Astrocyte of the hippocampus (primary cell): ENCODE data around the gene KDM4B.

Source experiments
- DNase-seq: peaks from one replicate; pipeline ENCODE4 v3.0.0; 2011; ENCODE audit warnings: low read depth, low spot score

The KDM4B gene

DNA sequence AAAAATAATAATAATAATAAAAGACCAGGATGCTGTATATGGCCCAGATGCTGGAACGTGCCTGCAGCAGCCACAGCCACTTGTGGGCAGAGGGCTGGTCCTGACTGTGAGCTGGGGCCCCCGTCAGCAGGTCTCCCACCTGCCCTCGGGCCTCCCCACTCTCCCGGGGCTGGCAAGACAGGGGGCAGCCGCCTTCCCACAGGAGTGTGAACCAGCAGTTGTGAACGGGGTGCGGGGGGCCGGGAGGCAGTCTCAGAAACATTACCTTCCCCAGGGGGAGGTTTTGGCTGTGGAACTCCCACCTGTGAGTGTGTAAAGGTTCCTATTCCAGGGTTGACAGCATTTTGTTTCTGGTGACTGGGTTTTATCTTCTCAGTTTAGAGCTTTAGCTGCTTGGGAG lies 151.4 kb downstream of the KDM4B start:
- DNase-seq, result no peak

DNA sequence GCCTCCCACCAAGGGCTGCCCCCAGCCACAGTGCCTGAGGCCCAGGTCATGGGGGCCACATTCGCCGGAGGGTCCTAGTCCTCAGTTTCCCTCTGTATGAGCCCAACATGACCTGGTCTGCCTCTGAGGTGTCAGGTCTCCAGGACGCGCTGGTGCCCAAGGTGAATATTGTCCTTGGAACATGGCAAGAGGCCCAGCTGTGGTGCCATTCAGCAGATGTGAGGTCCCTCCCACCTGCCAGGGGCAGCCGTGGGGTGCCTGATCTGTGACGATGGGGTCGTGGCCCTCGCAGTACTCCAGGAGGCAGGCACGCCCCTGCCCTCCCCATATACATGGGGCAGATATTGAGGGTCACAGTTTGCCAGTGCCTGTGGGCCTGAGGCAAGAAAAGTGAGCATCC lies 151.9 kb downstream of the KDM4B start:
- no peak for DNase-seq

- no peak for DNase-seq
These were observed 152.6 kb downstream of the KDM4B start for GRCh38 chr19:5121266-5122120.

DNA sequence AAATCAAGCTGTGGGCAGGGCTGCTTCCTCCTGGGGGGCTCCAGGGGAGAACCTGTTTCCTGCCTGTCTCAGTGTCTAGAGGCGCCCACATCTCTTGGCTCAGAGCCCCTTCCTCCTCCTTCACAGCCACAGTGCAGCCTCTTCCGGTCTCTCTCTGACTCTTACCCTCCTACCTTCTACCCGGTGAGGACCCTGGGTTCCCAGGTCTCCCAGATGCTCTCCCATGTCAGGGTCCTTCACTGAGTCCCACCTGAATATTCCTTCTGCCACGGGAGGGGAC lies 153.1 kb downstream of the KDM4B start:
- DNase-seq, result no peak

DNA sequence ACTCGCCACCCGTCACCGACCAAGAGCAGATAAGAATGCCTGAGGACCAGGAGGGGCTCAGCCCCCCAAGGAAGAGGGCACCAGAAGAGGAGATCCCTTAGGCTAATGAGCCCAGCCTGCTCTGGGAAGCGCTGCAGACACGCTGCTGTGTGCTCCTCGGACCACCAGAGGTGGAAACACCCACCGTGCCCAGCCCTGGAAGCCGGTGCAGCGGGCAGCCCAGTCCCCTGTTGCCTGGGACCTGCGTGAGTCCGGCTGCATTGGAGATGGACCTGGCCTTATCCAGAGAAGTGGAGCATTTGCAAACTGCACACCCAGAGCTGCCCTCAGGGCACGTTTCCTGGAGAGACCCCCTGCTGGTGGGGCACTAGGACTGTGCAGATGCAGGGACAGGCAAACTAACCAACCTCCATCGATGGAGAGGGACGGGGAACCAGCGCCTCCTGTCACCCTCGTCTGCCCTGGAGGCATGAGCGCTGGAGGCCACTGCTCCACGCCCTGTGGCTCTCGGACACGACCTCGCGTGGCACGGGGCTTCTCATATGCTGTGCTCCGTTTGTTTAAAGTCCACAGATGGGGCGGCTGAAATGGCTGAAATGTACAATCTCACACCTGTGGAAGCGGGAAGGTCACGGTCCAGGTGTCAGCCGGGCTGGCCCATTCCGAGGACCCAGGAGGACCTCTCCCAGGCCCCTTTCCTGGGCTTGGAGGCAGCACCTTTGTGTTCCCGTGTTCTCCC lies 153.9 kb downstream of the KDM4B start:
- DNase-seq, result no peak

DNA sequence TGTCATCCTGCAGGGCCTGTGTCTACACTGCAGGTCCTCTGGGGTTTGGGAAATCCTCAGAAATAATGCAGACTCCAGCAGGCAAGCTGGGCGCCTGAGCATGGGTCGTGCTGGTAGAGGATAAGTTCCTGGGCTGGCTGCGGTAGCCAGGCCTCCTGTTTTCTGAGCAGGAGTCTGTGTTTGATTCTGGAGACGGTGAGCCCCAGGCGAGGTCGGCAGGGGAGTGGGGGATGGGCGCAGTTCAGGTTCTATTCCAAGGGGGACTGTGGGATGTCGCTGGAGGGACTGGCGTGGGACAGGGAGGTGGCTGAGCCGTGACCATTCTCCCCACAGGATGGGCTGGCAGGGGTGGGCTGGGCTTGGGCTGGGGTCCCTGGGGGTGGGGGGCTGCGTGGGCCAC lies 154.7 kb downstream of the KDM4B start:
- DNase-seq, result no peak

DNA sequence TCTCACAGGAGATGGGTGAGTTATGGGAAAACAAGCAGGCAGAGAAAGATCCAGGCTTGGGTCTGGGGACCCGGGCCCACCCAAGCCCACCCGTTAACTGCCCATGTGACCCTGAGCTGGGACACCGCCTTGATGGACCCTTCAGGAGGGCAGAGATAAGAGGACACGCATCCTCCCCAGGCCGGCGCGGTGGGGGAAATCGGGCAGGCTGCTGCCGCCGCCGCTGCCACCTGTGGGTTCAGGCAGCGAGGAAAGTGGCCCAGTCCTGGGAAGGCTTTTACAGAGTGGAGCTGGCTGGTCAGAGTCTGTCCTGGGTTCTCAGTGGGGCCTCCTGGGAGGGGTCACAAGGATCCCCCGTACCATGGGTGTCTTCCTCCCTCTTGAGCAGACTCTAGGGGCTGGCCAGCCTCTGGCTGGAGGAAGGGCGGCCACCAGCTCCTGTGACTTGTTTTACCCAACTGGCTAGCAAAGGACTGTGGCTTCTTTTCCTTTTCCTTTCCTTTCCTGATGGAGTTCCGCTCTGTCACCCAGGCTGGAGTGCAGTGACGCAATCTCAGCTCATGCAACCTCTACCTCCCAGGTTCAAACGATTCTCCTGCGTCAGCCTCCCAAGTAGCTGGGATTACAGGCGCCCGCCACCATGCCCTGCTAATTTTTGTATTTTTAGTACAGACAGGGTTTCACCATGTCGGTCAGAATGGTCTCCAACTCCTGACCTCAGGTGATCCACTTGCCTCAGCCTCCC lies 155.4 kb downstream of the KDM4B start:
- no peak for DNase-seq

GRCh38 chr19:5125376-5125775 lies 156.5 kb downstream of the KDM4B start:
- DNase-seq, result no peak

- peak; percentile 23 for DNase-seq
These were observed 157.0 kb downstream of the KDM4B start for GRCh38 chr19:5125797-5126497.

DNA sequence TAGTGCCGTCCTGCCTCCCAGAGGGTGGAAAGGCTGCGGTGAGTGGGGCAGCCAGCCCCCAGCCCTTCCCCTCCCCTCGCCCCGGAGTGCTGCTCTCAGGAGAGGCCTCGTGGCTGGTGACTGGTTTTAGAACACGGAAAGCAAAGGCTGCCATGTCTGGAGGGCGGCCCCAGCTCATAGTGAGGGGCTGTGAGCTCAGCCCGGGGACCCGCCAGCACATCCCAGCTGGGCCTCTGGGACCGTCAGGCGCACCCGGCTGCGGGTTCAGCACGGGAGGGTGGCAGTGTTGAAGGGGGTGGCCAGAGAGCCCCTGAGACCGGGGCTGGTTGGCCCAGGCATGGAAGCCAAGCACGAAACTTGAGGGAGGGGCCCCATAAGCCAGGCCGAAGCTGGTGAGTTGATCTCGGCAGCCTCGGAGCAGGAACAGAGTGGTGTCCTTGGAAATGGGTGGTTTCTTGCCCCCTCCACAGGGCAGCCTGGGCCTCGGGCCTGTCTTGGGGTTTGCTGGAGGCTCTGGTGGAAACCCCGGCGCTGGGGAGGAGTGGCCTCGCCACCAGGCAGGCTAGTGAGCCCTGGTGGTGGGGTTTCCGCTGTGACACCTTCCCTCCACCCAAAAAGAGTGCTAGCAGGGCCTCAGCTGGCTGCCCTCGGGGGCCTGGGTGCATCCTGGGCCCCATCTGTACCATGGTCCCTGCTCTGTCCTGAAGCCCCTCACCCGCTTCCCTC lies 157.7 kb downstream of the KDM4B start:
- DNase-seq, result no peak

DNA sequence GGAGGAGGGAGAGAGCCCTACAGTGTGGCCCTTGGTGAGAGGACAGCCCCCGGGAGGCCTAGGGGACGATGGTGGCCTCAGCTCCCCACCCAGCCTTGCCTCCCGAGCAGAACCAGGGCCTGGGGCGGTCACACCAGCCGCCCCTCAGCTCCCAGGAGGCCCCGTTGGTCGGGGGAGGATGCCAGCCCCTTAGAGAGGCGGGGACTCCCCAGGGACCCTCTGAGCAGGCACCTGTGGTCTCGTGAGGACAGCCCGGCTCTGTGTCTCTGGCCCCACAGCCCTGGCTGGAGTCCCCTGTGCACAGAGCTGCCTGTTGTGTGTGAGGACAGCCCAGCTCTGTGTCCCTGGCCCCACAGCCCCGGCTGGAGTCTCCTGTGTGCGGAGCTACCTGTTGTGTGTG lies 158.8 kb downstream of the KDM4B start:
- DNase-seq, result no peak

DNA sequence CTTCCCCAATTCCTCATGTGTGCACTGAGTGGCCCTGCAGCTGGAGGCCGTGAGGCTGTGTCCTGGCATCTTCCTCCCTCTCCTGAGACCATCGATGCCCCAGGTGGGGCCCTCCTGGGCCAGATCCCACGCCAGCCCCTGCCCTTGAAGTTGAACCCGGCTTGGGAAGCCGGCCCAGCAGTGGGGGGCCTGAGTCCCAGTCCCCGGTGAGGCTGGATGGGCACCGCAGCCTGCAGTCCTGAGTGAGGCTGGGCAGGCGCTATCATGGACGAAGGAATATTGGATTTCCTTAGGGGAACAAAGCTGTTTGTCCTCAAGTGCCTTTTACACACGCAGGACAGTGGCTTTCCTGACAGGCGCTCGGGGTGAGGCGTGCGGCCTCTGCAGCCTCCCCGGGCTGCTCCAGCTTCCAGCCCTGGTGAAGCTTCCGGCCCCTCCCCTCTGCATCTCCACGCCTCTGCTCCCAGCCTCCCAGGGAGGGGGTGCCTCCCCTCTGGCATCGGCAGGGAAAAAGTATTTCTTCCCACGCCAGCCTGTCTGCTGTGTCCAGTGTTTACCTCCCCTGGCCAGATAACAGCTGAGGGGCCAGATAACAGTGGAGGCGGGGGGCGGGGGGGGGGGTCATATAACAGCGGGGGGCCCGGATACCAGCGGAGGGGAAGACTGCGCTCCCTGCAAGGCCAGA lies 159.5 kb downstream of the KDM4B start:
- peak; percentile 87 for DNase-seq

- DNase-seq, result peak; percentile 39
These were observed 160.1 kb downstream of the KDM4B start for GRCh38 chr19:5128936-5129389.

DNA sequence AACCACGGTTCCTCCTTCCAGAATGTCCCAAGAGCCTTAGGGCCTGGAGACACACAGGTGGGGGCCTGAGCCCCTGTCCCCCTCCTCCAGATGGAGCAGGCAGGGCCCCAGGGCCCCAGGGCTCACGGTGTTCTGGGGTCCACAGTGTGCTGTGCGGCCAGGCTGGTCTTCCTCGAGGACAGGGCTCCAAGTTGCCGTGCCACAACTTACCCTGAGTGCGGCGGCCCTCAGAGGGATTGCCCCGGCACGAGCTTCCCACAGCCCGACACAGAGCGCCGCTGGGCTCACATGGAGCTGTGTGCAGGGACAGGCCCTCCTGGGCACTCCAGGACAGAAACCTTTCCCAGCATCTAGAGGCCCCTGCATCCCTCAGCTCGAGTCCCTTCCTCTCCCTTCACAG lies 160.8 kb downstream of the KDM4B start:
- no peak for DNase-seq

DNA sequence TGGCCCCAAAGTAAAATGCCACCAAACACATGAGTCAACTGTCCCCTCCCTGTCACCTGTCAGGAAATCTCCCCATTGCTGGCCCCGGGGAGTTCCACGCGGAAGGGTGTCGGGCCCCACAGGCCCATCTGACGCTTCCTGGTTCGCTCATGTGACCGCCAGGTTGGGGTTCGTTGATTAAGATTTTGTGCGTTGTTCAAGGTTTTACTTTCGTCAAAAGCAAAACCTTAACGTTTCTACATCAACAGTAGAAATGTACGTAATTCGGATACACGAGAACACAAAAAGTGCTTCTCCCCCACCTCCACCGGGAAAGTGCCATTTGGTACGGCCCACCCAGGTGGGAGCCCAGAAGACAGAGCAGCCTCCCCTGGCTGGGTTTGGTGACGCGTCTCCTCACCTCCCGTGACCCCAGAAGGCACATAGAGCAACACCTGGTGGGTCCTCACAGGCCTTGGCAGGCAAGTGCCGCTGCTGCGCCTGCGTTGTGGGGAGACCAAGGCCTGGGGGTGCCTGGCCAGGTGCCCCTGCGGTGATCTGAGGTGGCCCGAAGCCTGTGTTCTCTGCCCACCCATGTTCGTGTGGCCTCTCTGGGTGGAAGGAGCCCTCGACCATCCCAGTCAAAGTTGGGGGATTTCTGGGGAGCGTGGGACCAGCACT lies 161.6 kb downstream of the KDM4B start:
- DNase-seq, result no peak

- no peak for DNase-seq
These were observed 162.2 kb downstream of the KDM4B start for GRCh38 chr19:5131031-5131505.

- DNase-seq, result no peak
These were observed 162.7 kb downstream of the KDM4B start for GRCh38 chr19:5131506-5132205.

DNA sequence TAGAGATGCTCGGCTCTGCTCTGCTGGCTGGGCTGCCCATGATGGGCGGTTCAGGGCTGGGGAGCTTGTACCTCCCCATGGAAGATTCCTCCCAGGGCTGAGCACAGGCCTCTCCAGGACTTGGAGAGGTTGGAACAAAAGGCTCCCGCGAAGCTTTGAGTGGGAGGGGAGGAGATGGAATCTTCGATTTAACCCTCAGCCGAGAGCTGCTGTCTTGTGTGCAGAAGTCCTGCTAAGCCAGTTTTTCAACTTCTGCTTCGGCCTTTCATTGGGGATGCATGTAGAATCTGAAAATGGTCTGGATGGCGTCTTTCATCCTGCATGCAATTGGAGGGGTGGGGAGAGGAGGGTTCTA lies 163.3 kb downstream of the KDM4B start:
- DNase-seq, result no peak
